Tibial artery (tissue), 4 donors: Measurements from ENCODE around the gene CS.
"Not testable (repeated sequence)": the region's sequence is repeated elsewhere in the genome, so short reads cannot be mapped to it uniquely, and the experiment has no call there.

ENCODE experiments used
- DNase-seq, 2 donors: peaks; one replicate each; pipeline ENCODE4 v3.0.0-alpha.2; 2019
- H3K27ac ChIP-seq, 2 donors: fragments of 200-600 bp; sonication (generic) in 1 of 2; 1 replicate in 1 of 2; 2 replicates in 1 of 2; pipeline ENCODE4 v1.5.1; 2018 to 2019; ENCODE audit warnings: mild to moderate bottlenecking in 1 of 2
- H3K27me3 ChIP-seq, 2 donors: fragments of 200-600 bp; sonication (generic) in 1 of 2; one replicate each; pipeline versions ENCODE4 v1.5.1 to v1.6.0; 2016 to 2019
- H3K36me3 ChIP-seq, 3 donors: fragments of 200-600 bp; sonication (generic) in 2 of 3; one replicate each; pipeline ENCODE4 v1.5.1; 2016 to 2019; ENCODE audit warnings: mild to moderate bottlenecking in 2 of 3
- H3K4me1 ChIP-seq, 4 donors: fragments of 200-600 bp; sonication (generic) in 2 of 4; 1 replicate in 3 of 4; 2 replicates in 1 of 4; pipeline ENCODE4 v1.5.1; 2016 to 2019
- H3K4me3 ChIP-seq, 2 donors: fragments of 200-600 bp; sonication (generic) in 1 of 2; 1 replicate in 1 of 2; 2 replicates in 1 of 2; pipeline ENCODE4 v1.5.1; 2018 to 2019; ENCODE audit warnings: mild to moderate bottlenecking in 2 of 2
- H3K9me3 ChIP-seq, 3 donors: fragments of 200-600 bp; sonication (generic) in 1 of 3; one replicate each; pipeline ENCODE4 v1.5.1; 2016 to 2019
- CTCF ChIP-seq, 2 experiments: fragments of 200-600 bp in 1 of 2; fragments of 450-650 bp in 1 of 2; IDR thresholded peaks; one replicate each; pipeline ENCODE4 v1.5.1; 2017 to 2019; ENCODE audit warnings: antibody characterized with exemption in 2 of 2, mild to moderate bottlenecking in 1 of 2, moderate library complexity in 1 of 2
- intact Hi-C: fragments of 100-400 bp; cut with DNase I; formaldehyde crosslinking; loops from one replicate; pipeline ENCODE4 v1.15.0; 2023; ENCODE audit warnings: low total_unique reads

Gene CS

GRCh38 chr12:56267443-56268071 lies 32.6 kb downstream of the CS start:
- intact Hi-C loops = no loop called here
- H3K36me3 ChIP-seq = peaks cover 3 to 32% (median 9%) of the 10 kb centered on the region in 3 donors
- DNase-seq = no peak

GRCh38 chr12:56266693-56267442 lies 33.3 kb downstream of the CS start, which contains the start of gene COQ10A:
Gene COQ10A, plus strand, starts transcription at chr12:56266942. Its CDS starts 177 bp downstream, at chr12:56267119.
- Histone ChIP-seq H3K36me3 (peaks cover 0 to 25% (median 3%) of the 10 kb centered on the region in 3 donors), H3K9me3 (no peaks in the 10 kb centered on the region), H3K27ac (peak within 1 kb of the TSS; percentile 83 to 92), H3K4me3 (peak within 1 kb of the TSS; percentile 59 to 73), H3K27me3 (no peaks in the 10 kb centered on the region), H3K4me1 (peaks cover 0 to 34% (median 18%) of the 10 kb centered on the region in 4 donors)
- intact Hi-C loops = no loop called here
- peak; percentile 63 to 65 for TF ChIP-seq CTCF (IDR thresholded peaks at IDR 0.05)
- peak; percentile 93 to 94 for DNase-seq

More at GRCh38 chr12:56267443-56268071, 32.6 kb downstream of the CS start:
- Histone ChIP-seq H3K27me3 (no peaks in the 10 kb centered on the region), H3K4me3 (peak overlapping the region; percentile 59 to 73), H3K9me3 (no peaks in the 10 kb centered on the region), H3K27ac (peak overlapping the region; percentile 83 to 92), H3K4me1 (peaks cover 0 to 34% (median 19%) of the 10 kb centered on the region in 4 donors)
- no peak for TF ChIP-seq CTCF (IDR thresholded peaks at IDR 0.05)

GRCh38 chr12:56266068-56266692 lies 34.0 kb downstream of the CS start:
- H3K4me1 ChIP-seq = peaks cover 0 to 27% (median 14%) of the 10 kb centered on the region in 4 donors
- H3K9me3 ChIP-seq, DNase-seq, intact Hi-C loops, H3K27me3 ChIP-seq: not testable (repeated sequence)
- peaks cover 0 to 18% (median 0%) of the 10 kb centered on the region in 3 donors for H3K36me3 ChIP-seq
- peak overlapping the region; percentile 83 to 92 for H3K27ac ChIP-seq
- H3K4me3 ChIP-seq = peak overlapping the region; percentile 59 to 73

GRCh38 chr12:56262955-56263354 lies 37.2 kb downstream of the CS start:
- not testable (repeated sequence) for H3K9me3 ChIP-seq, H3K4me3 ChIP-seq, H3K27ac ChIP-seq, DNase-seq, H3K27me3 ChIP-seq, H3K36me3 ChIP-seq
- intact Hi-C loops = loop anchor here (5.0 kb wide), 1 partner anchor 131 kb away; no protein-coding TSS in a partner anchor
- peaks cover 0 to 27% (median 18%) of the 10 kb centered on the region in 4 donors for H3K4me1 ChIP-seq

GRCh38 chr12:56261503-56262232 lies 38.5 kb downstream of the CS start:
- Histone ChIP-seq H3K9me3 (no peaks in the 10 kb centered on the region), H3K4me3 (no peak overlapping the region), H3K27me3 (no peaks in the 10 kb centered on the region), H3K36me3 (no peaks in the 10 kb centered on the region), H3K27ac (no peak overlapping the region), H3K4me1 (peaks cover 0 to 27% (median 20%) of the 10 kb centered on the region in 4 donors)
- intact Hi-C loops = loop anchor here (5.0 kb wide), 1 partner anchor 129 kb away; no protein-coding TSS in a partner anchor
- DNase-seq = no peak
- no peak for TF ChIP-seq CTCF (IDR thresholded peaks at IDR 0.05)

- Histone ChIP-seq H3K27me3 (no peaks in the 10 kb centered on the region), H3K4me3 (no peak overlapping the region), H3K36me3 (peaks cover under 1 to 4% (median 3%) of the 10 kb centered on the region in 3 donors), H3K27ac (no peak overlapping the region), H3K9me3 (no peaks in the 10 kb centered on the region), H3K4me1 (peaks cover 0 to 30% (median 23%) of the 10 kb centered on the region in 4 donors)
- no peak for TF ChIP-seq CTCF (IDR thresholded peaks at IDR 0.05)
- intact Hi-C loops = loop anchor here (5.0 kb wide), 1 partner anchor 129 kb away; no protein-coding TSS in a partner anchor
- no peak for DNase-seq
These were observed 39.2 kb downstream of the CS start for GRCh38 chr12:56260921-56261320.
